Lower lobe of right lung (tissue), 2 donors: Measurements from ENCODE around the gene PMM2. TPM values are rescaled to one million over a fixed set of nuclear protein-coding genes. Genes with fewer than 3 reads are reported as not detected.

Experiments
- ATAC-seq, 2 donors: fragments of 200-7000 bp; cut with Tn5 transposase; one replicate each; pipeline ENCODE4 v1.9.1; 2020 to 2022; ENCODE audit warnings: mild to moderate bottlenecking in 2 of 2, moderate library complexity in 2 of 2
- DNase-seq: peaks from one replicate; pipeline ENCODE4 v3.0.0-alpha.2; 2020
- H3K27ac ChIP-seq: fragments of 200-600 bp; one replicate; pipeline ENCODE4 v1.8.0; 2022
- H3K27me3 ChIP-seq: fragments of 200-600 bp; one replicate; pipeline ENCODE4 v1.8.0; 2022; ENCODE audit warnings: low read depth
- H3K36me3 ChIP-seq: fragments of 200-600 bp; one replicate; pipeline ENCODE4 v1.8.0; 2022; ENCODE audit warnings: mild to moderate bottlenecking
- H3K4me1 ChIP-seq: fragments of 200-600 bp; one replicate; pipeline ENCODE4 v1.8.0; 2022
- H3K4me3 ChIP-seq: fragments of 200-600 bp; one replicate; pipeline ENCODE4 v1.8.0; 2022; ENCODE audit warnings: mild to moderate bottlenecking
- H3K9me3 ChIP-seq: fragments of 200-600 bp; one replicate; pipeline ENCODE4 v1.8.0; 2022
- intact Hi-C: fragments of 100-400 bp; cut with DNase I; formaldehyde crosslinking; loops from one replicate; pipeline ENCODE4 v1.11.0; 2022
- total RNA-seq: library from RNA; stranded (reverse); fragmentation: NEBNext Ultra II Directional; extraction: Animal tissue kit (Norgen Biotek cat#: 25700); gene quantifications from one replicate; pipeline ENCODE4 v1.2.1, GENCODE V29; 2021
- TF ChIP-seq, protein P1 (sequence below): fragments of 200-600 bp; IDR thresholded peaks from one replicate; pipeline ENCODE4 v1.8.0; 2022; ENCODE audit warnings: antibody characterized with exemption, mild to moderate bottlenecking
- donor health status: DM: no; HTN: yes; CAD: no; lungs with severe emphysema.

The PMM2 gene
- total RNA-seq, 1 donor from 2014 or later: 39.3 TPM

DNA sequence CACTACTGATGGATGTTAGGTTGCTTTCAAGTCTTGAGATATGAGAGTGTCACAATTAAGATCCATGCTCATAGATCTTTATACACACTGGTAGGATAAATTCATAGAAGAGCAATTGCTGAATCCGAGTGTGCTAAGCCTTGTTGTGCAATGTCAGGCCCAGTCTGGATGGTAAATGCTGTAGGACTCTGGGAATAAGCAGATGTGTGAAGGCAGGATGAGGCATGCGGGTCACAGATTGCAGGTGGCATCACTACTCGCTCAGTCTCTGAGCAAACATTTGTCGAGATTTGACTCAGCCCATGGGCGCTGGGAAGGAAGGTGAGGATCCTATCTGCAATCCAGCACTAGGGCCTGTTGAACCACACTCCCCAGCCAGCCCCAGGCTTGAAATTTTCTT lies 40.9 kb upstream of the PMM2 start:
- no peak overlapping the region for H3K27ac ChIP-seq
- intact Hi-C loops: no loop called here
- no peaks in the 10 kb centered on the region for H3K27me3 ChIP-seq
- no peaks in the 10 kb centered on the region for H3K4me1 ChIP-seq
- no peaks in the 10 kb centered on the region for H3K36me3 ChIP-seq
- no peak overlapping the region for H3K4me3 ChIP-seq
- no peak for ATAC-seq
- no peak for DNase-seq
- TF ChIP-seq, protein P1, sequence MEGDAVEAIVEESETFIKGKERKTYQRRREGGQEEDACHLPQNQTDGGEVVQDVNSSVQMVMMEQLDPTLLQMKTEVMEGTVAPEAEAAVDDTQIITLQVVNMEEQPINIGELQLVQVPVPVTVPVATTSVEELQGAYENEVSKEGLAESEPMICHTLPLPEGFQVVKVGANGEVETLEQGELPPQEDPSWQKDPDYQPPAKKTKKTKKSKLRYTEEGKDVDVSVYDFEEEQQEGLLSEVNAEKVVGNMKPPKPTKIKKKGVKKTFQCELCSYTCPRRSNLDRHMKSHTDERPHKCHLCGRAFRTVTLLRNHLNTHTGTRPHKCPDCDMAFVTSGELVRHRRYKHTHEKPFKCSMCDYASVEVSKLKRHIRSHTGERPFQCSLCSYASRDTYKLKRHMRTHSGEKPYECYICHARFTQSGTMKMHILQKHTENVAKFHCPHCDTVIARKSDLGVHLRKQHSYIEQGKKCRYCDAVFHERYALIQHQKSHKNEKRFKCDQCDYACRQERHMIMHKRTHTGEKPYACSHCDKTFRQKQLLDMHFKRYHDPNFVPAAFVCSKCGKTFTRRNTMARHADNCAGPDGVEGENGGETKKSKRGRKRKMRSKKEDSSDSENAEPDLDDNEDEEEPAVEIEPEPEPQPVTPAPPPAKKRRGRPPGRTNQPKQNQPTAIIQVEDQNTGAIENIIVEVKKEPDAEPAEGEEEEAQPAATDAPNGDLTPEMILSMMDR: no peak
- no peaks in the 10 kb centered on the region for H3K9me3 ChIP-seq

- DNase-seq: no peak
- Histone ChIP-seq H3K4me3 (no peak overlapping the region), H3K4me1 (no peaks in the 10 kb centered on the region), H3K36me3 (no peaks in the 10 kb centered on the region), H3K27me3 (no peaks in the 10 kb centered on the region), H3K27ac (no peak overlapping the region), H3K9me3 (no peaks in the 10 kb centered on the region)
- ATAC-seq: no peak
- intact Hi-C loops: no loop called here
- TF ChIP-seq, protein P1: no peak
Measured at GRCh38 chr16:8758022-8758421, 39.6 kb upstream of the PMM2 start.

GRCh38 chr16:8760021-8760420 lies 37.6 kb upstream of the PMM2 start:
- Histone ChIP-seq H3K4me1 (no peaks in the 10 kb centered on the region), H3K9me3 (no peaks in the 10 kb centered on the region), H3K4me3 (no peak overlapping the region), H3K27me3 (no peaks in the 10 kb centered on the region), H3K36me3 (peaks cover 4% of the 10 kb centered on the region), H3K27ac (no peak overlapping the region)
- intact Hi-C loops: no loop called here
- no peak for DNase-seq
- ATAC-seq: no peak
- TF ChIP-seq, protein P1: no peak

- H3K27ac ChIP-seq: no peak overlapping the region
- ATAC-seq (no peak), DNase-seq (no peak)
- TF ChIP-seq, protein P1: no peak
- peaks cover 9% of the 10 kb centered on the region for H3K36me3 ChIP-seq
- H3K4me1 ChIP-seq: no peaks in the 10 kb centered on the region
- H3K4me3 ChIP-seq: no peak overlapping the region
- intact Hi-C loops: no loop called here
- H3K27me3 ChIP-seq: no peaks in the 10 kb centered on the region
- no peaks in the 10 kb centered on the region for H3K9me3 ChIP-seq
Measured at GRCh38 chr16:8761078-8761477, 36.6 kb upstream of the PMM2 start.

GRCh38 chr16:8762254-8762653 lies 35.4 kb upstream of the PMM2 start:
- no peak overlapping the region for H3K27ac ChIP-seq
- peaks cover 10% of the 10 kb centered on the region for H3K36me3 ChIP-seq
- DNase-seq: no peak
- TF ChIP-seq, protein P1: no peak
- H3K4me3 ChIP-seq: no peak overlapping the region
- H3K27me3 ChIP-seq: no peaks in the 10 kb centered on the region
- intact Hi-C loops: no loop called here
- H3K4me1 ChIP-seq: no peaks in the 10 kb centered on the region
- ATAC-seq: no peak
- H3K9me3 ChIP-seq: no peaks in the 10 kb centered on the region

DNA sequence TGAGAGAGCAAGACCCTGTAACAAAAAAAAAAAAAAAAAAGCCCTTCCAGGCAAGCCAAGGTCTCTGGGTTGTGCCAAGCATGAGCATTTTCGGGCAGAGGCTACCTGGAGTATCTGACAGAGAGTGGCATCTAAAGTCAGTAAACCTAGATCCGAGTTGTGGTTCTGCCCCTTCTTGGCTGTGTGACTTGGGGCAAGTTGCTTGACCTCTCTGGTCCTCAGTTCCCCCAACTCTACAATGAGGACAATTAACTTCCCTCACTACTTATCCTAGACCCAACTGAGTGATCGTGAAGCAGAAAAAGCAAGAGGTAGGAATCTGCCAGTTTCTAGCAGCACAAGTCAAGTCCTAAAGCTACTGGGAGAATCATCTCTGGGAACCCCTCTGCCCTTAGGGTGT lies 34.6 kb upstream of the PMM2 start:
- Histone ChIP-seq H3K27me3 (no peaks in the 10 kb centered on the region), H3K4me3 (no peak overlapping the region), H3K9me3 (no peaks in the 10 kb centered on the region), H3K36me3 (peaks cover 14% of the 10 kb centered on the region), H3K4me1 (no peaks in the 10 kb centered on the region), H3K27ac (no peak overlapping the region)
- intact Hi-C loops: no loop called here
- TF ChIP-seq, protein P1: no peak
- no peak for ATAC-seq
- no peak for DNase-seq
